ENCODE results near the gene EIF3L. TPM values are rescaled to one million over a fixed set of nuclear protein-coding genes. Genes with fewer than 3 reads are reported as not detected.
A peak's percentile ranks its signal among the peaks of the same experiment; 100 is the strongest.

EIF3L gene
- total RNA-seq, 1 donor from 2014 or later: 971 TPM

- H3F3A ChIP-seq (ENCODE audit: low read depth): no peaks in the 10 kb centered on the region
- Mint-ChIP-seq H3K27ac (no peak overlapping the region), H3K9me3 (no peaks in the 10 kb centered on the region), H3K36me3 (peaks cover 4% of the 10 kb centered on the region), H3K27me3 (ENCODE audit: insufficient read depth, low read depth) (peaks cover 6% of the 10 kb centered on the region), H3K4me3 (no peak overlapping the region), H3K4me1 (no peaks in the 10 kb centered on the region)
- TF ChIP-seq EZH2phosphoT487 (IDR thresholded peaks at IDR 0.05) (no peak), EZH2 (IDR thresholded peaks at IDR 0.05) (no peak), CTCF (IDR thresholded peaks at IDR 0.05) (no peak)
- no peak overlapping the region for H3K9ac ChIP-seq
- H4K20me1 ChIP-seq (ENCODE audit: low read depth): no peaks in the 10 kb centered on the region
- no peak for DNase-seq (ENCODE audit: low spot score)
- H3K9me3 ChIP-seq (ENCODE audit: low read depth): no peaks in the 10 kb centered on the region
- H3K27me3 ChIP-seq: no peaks in the 10 kb centered on the region
- H3K4me2 ChIP-seq: no peak overlapping the region
- no peak overlapping the region for H3K4me3 ChIP-seq
- no peak overlapping the region for H2AFZ ChIP-seq (replicated peaks)
- H3K27ac ChIP-seq: no peak overlapping the region
- H3K36me3 ChIP-seq: no peaks in the 10 kb centered on the region
- H3K4me1 ChIP-seq: no peaks in the 10 kb centered on the region
- H3K79me2 ChIP-seq (ENCODE audit: low read depth): no peaks in the 10 kb centered on the region
Measured at GRCh38 chr22:37831472-37831871, 17.7 kb upstream of the EIF3L start.

- H3K79me2 ChIP-seq (ENCODE audit: low read depth): no peaks in the 10 kb centered on the region
- H3F3A ChIP-seq (ENCODE audit: low read depth): no peaks in the 10 kb centered on the region
- no peak overlapping the region for H3K4me3 ChIP-seq
- Mint-ChIP-seq H3K9me3 (no peaks in the 10 kb centered on the region), H3K4me1 (no peaks in the 10 kb centered on the region), H3K27me3 (ENCODE audit: insufficient read depth, low read depth) (peaks cover 6% of the 10 kb centered on the region), H3K4me3 (no peak overlapping the region), H3K36me3 (peaks cover 7% of the 10 kb centered on the region), H3K27ac (no peak overlapping the region)
- no peak for TF ChIP-seq EZH2phosphoT487 (IDR thresholded peaks at IDR 0.05)
- TF ChIP-seq EZH2 (IDR thresholded peaks at IDR 0.05): no peak
- TF ChIP-seq CTCF (IDR thresholded peaks at IDR 0.05): no peak
- H3K27ac ChIP-seq: no peak overlapping the region
- DNase-seq (ENCODE audit: low spot score): no peak
- H3K9me3 ChIP-seq (ENCODE audit: low read depth): no peaks in the 10 kb centered on the region
- H2AFZ ChIP-seq (replicated peaks): no peak overlapping the region
- no peak overlapping the region for H3K9ac ChIP-seq
- H3K4me2 ChIP-seq: no peak overlapping the region
- no peaks in the 10 kb centered on the region for H3K27me3 ChIP-seq
- no peaks in the 10 kb centered on the region for H3K36me3 ChIP-seq
- H4K20me1 ChIP-seq (ENCODE audit: low read depth): no peaks in the 10 kb centered on the region
- H3K4me1 ChIP-seq: no peaks in the 10 kb centered on the region
Measured at GRCh38 chr22:37832022-37832857, 17.0 kb upstream of the EIF3L start.

- Histone ChIP-seq H2AFZ (replicated peaks) (no peak overlapping the region), H3K9ac (no peak overlapping the region), H4K20me1 (ENCODE audit: low read depth) (peaks cover 6% of the 10 kb centered on the region), H3K4me1 (no peaks in the 10 kb centered on the region), H3K27me3 (no peaks in the 10 kb centered on the region), H3K9me3 (ENCODE audit: low read depth) (no peaks in the 10 kb centered on the region), H3F3A (ENCODE audit: low read depth) (peaks cover 43% of the 10 kb centered on the region), H3K4me2 (no peak overlapping the region), H3K4me3 (no peak overlapping the region), H3K79me2 (ENCODE audit: low read depth) (peaks cover 14% of the 10 kb centered on the region), H3K36me3 (no peaks in the 10 kb centered on the region), H3K27ac (no peak overlapping the region)
- TF ChIP-seq EZH2 (IDR thresholded peaks at IDR 0.05) (no peak), EZH2phosphoT487 (IDR thresholded peaks at IDR 0.05) (no peak), CTCF (IDR thresholded peaks at IDR 0.05) (no peak)
- DNase-seq (ENCODE audit: low spot score): no peak
- Mint-ChIP-seq H3K27ac (no peak overlapping the region), H3K27me3 (ENCODE audit: insufficient read depth, low read depth) (peaks cover 4% of the 10 kb centered on the region), H3K4me1 (peaks cover 12% of the 10 kb centered on the region), H3K36me3 (peaks cover 4% of the 10 kb centered on the region), H3K4me3 (peak overlapping the region; percentile 96), H3K9me3 (peaks cover 6% of the 10 kb centered on the region)
Measured at GRCh38 chr22:37842015-37842793, 7.0 kb upstream of the EIF3L start.
